GM19023 (cell line): ENCODE measurements around the gene MED12L.
"Not testable (repeated sequence)": the region's sequence is repeated elsewhere in the genome, so short reads cannot be mapped to it uniquely, and the experiment has no call there.

Experiments
- ATAC-seq: cut with Tn5 transposase; IDR thresholded peaks from one replicate; pipeline ENCODE4 v1.9.1; 2021; ENCODE audit warnings: mild to moderate bottlenecking, moderate library complexity; ENCODE audit not compliant: unreplicated experiment

Gene MED12L, protein sequence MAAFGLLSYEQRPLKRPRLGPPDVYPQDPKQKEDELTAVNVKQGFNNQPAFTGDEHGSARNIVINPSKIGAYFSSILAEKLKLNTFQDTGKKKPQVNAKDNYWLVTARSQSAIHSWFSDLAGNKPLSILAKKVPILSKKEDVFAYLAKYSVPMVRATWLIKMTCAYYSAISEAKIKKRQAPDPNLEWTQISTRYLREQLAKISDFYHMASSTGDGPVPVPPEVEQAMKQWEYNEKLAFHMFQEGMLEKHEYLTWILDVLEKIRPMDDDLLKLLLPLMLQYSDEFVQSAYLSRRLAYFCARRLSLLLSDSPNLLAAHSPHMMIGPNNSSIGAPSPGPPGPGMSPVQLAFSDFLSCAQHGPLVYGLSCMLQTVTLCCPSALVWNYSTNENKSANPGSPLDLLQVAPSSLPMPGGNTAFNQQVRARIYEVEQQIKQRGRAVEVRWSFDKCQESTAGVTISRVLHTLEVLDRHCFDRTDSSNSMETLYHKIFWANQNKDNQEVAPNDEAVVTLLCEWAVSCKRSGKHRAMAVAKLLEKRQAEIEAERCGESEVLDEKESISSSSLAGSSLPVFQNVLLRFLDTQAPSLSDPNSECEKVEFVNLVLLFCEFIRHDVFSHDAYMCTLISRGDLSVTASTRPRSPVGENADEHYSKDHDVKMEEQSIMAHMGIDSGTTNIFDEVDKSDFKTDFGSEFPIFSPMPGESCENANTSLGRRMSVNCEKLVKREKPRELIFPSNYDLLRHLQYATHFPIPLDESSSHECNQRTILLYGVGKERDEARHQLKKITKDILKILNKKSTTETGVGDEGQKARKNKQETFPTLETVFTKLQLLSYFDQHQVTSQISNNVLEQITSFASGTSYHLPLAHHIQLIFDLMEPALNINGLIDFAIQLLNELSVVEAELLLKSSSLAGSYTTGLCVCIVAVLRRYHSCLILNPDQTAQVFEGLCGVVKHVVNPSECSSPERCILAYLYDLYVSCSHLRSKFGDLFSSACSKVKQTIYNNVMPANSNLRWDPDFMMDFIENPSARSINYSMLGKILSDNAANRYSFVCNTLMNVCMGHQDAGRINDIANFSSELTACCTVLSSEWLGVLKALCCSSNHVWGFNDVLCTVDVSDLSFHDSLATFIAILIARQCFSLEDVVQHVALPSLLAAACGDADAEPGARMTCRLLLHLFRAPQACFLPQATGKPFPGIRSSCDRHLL (N-terminal part only)

DNA sequence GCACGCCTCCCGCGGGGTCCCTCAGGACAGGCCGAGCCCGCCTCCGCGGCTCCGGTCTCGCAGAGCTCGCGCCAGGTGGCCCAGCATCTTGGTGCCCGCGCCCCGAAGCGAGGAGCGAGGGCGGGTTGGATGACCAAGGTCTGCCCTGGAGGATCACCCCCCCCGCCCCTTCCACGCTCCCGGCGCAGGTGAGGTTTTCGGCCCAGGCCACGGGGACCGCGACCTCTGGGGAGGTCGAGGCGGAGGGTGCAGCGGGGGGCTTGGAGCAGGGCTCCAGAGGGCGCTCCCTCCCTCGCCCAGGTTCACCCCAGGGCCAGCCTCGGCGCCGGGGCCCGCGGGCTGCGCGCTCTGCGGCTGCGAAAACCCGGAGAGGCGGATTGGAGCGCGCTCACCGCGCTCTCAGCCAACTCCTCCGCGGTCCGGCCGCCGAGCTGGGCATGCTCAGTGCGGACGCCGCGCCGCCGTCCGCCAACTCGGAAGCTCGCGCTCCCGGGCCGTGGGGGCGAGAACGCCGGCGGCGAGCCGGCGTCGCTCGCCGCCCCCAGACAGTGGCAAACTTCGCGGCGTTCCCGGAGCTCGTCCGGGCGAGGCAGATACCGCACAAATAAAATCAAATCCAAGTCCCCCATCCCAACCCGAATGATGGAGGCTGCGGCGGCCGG, at the start of gene MED12L:
MED12L (plus strand) TSS at position 438 of the 662 bp plus-strand sequence. CDS start 1,263 bp downstream, outside the sequence.
- peak; percentile 77 for ATAC-seq

DNA sequence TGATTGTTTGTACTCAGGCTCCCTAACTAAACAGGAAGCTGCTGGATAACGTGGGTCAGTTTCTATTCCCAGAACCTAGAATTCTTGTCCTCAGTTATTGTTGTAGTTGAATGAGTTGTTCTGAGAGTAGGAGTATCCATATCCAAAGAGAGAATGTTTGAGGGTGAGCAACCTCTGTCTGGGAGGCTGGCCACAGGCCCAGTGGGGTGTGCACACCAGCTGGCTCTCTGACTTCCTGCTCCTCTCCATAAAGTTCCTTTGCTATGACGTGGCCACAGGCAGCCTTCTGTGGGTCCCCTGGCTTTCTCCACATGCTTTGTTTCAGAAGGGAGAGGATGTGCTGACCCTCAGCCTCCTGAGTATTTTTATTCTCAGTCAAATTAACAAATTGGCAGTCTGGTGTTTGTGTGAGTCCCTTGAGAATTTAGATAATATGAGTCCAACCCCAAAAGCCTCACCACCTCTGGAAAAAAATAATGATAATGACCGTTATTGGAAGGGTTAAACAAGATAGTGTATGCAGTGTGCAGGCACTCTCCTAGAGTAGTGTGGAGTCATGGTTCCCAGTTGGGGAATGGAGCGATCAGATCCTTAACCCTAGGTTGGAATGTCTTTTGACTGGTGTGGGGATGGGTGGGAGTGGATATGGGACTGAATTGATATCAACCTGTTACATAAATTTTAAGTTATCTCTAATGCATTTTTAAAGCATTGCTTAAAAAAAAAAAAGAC, 47.6 kb upstream of the MED12L start:
- ATAC-seq = no peak

DNA sequence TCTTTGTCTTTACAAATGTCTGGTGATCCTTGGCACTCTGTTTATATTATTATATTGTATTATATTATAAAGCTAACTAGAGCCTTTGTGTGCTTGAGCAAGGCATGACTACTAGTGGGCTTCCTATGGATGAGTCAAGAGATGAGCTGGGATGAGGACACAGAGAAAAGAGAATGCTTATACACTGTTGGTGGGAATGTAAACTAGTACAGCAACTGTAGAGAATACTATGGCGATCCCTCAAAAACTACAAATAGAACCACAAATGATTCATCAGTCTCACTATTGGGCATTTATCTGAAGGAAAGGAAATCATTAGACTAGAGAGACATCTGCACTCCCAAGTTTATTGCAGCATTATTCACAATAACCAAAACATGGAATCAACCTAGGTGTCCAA, 40.8 kb upstream of the MED12L start:
- ATAC-seq = no peak

- no peak for ATAC-seq
Observed at GRCh38 chr3:151047636-151048035, 37.8 kb upstream of the MED12L start.

- ATAC-seq = no peak
Observed at GRCh38 chr3:151051533-151051932, 33.9 kb upstream of the MED12L start.

GRCh38 chr3:151052346-151052745, 33.1 kb upstream of the MED12L start:
- ATAC-seq = no peak

GRCh38 chr3:151052756-151053155, 32.7 kb upstream of the MED12L start:
- ATAC-seq = no peak

DNA sequence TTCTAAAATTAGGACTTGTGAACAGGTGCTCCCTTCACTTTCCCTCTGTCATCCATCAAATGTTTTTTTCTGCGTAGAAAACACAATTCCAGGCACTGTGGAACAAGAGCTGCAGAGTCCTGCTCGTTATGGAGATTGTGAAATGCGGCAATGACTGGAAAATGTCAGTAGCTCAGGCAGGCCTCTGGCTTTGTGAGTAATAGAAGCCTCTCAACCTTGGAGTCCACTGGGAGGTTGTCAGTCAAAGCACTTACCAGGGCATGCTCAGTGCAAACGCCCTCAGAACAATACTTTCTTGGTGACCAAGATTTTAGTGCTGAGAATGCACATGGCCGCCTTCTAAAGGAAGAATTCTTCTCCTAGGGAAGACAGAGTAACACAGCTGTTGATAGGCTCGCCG, 26.7 kb upstream of the MED12L start:
- no peak for ATAC-seq

DNA sequence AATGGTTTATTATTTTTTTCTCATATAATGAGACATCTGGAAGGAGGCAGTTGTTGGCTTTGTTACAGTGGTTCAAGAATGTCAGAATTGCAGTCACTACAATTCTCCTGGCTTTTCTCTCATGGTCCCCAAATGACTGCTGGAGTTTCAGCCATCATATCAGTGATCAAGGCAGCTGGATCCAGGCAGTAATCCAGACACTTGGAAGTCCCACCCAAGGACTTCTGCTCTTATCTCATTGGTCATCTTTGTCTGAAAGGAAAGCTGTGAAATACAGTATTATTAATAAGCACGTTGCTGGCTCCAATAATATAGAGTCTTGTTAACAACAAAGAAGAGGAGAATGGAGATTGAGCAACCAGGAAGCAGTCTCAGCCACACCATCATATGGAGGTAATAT, 22.9 kb upstream of the MED12L start:
- no peak for ATAC-seq

DNA sequence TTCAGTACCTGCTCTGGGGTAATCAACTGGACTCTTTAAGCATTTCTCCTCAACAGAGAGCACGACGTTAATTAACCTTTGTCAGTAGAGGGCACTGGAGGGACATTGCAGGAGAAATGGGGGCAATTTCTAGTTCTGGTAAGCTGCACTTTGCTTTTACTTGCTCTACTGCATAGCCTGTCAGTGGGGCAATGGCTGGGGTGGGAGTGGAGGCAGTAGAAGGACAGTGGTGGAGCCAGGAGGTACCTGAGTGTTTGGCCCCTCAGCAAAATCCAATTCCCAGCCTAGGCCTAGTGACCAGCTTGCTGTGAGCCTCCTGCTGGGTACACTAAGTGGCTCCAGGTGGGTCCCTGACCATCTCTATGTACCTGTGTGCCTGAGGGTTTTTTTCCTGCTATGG, 18.3 kb upstream of the MED12L start:
- no peak for ATAC-seq

DNA sequence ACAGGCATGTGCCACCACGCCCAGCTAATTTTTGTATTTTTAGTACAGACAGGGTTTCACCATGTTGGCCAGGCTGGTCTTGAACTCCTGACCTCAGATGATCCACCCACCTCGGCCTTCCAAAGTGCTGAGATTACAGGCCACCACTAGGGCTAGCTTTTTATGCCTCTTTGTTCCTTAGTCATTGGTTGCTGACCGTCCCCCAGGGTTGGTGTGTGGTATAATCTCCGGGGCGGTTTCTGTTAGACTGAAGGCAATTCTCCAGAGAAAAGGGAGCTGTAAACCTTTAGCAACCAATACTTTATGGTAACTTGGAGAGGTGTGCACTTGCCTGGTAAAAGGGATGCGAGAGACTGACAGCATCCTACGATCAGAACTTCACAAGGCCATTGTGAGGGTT, 12.6 kb upstream of the MED12L start:
- ATAC-seq = not testable (repeated sequence)

GRCh38 chr3:151074256-151074655, 11.2 kb upstream of the MED12L start:
- ATAC-seq = no peak

- ATAC-seq = no peak
Observed at GRCh38 chr3:151075869-151076562, 9.4 kb upstream of the MED12L start.

- ATAC-seq = no peak
Observed at GRCh38 chr3:151076626-151077025, 8.8 kb upstream of the MED12L start.

GRCh38 chr3:151081082-151081481, 4.4 kb upstream of the MED12L start:
- not testable (repeated sequence) for ATAC-seq

DNA sequence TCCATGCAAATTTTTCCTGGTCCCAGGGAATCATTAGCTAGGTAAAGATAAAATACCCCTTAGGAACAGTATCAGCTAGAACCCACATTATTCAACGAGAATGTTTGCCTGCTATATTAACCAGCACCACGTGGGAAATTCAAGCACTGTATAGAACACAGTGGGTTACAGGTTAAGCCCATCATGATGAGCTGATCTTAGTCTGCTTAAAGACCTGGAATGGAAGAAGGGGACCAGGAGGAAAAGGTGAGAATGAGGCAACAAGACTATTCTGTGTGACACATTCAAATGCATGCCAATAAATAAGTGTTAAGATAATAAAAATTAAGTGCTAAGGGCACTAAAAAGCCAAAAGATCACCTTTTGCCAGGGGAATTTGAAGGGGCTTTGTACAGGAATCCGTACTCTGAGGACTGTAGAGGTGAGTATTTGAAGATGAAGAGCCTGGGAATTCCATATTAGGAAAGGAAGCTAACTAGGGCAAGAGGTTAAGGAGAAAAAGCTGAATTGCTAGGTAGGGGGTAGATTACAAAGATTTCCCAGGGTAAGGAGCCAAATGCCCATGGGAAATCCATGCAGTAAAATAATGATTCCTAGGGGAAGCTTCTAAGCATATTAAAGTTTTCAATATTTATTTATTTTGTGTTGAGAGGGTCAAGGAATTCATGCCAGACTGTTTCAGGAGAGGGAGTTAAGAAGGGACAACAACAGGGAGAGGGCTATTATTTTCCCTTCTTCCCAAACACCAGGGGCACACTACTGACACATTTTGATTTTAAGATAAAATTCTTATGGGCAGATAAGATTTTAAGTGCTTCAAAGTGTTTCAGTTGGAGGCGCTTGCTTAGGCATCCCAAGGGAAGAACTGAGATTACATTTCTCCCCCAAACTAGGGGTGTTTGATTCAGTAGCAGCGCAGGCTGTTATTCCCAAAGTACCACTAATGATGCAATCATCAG, 2.3 kb upstream of the MED12L start:
- ATAC-seq = no peak

DNA sequence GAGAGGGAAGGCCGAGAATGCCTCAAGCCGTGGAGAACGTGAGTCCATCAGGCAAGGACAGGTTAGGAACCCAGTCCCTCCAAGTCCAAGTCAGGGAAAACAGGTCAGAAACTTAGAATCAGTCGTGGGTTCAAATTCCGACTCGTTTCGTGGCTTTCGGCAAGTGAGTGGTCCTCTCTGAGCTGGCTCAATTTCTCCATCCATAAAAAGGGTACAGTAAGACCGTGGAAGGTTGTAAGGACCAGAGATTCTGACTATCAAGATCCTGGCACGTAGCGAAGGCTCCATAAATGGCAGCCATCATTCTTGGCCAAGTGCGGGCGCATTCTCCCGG, 604 bp upstream of the MED12L start:
- ATAC-seq = no peak

DNA sequence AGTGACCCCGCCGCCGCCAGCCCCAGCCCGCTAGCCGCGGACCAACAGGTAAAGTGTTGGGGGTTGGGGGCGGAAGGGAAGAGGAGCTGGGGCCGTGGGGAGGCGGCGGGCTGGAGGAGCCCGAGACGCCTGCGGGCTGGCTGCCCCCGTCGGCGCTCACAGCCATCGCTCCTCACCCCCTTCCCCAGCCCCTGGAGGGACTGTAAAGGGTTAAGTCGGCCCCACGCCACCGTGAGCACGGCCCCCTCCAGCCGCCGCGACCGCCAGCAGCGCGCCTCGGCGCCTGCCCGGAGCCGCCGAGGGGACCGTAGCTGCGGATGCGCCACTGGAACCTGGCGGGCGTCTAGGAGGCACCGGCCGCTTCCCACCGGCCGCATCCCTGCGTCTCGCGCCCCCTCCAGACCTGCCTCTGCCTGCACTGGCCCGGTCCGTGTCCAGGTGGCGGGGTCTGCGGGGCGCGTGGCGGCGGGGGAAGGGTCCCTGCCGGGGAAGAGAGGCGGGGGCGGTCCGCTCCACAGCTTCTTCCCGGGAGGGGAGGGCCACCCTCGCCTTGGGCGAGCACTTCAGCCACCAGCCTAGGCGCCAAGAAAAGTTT, 522 bp downstream of the MED12L start:
- ATAC-seq = peak; percentile 27
